SU-DHL-6 (cell line): ENCODE results near the gene REXO5.

Experiments used
- CTCF ChIP-seq: fragments of 200-600 bp; sonication (generic); IDR thresholded peaks from one replicate; pipeline ENCODE4 v1.5.1; 2017; ENCODE audit warnings: antibody characterized with exemption, mild to moderate bottlenecking, low read length, moderate library complexity; ENCODE audit not compliant: insufficient read depth, poor library complexity, severe bottlenecking
- EZH2phosphoT487 ChIP-seq: fragments of 200-600 bp; sonication (generic), shearing (Covaris generic); conservative IDR thresholded peaks from 2 replicates; pipeline ENCODE4 v1.6.1; 2018; ENCODE audit warnings: mild to moderate bottlenecking, antibody characterized with exemption, low read length, moderate library complexity, mixed read lengths

GRCh38 chr16:20857281-20857680, 51.0 kb downstream of the REXO5 start:
- TF ChIP-seq CTCF (no peak), EZH2phosphoT487 (no peak)
